ENCODE measurements around the gene CD302.

CD302 gene

DNA sequence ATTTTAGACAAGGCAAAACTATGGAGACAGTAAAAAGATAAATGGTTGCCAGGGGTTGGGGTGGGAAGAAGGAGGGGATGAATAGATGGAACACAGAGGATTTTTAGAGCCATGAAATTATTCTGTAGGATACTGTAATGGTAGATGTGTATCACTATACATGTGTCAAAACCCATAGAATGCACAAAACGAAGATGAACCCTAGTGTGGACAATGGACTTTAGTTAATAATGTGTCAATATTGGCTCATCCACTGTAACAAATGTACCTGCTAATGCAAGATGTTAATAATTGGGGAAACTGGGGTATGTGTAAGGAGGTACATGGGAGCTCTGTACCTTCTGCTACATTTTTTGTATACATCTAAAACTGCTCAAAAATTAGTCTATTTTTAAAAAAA is 1.8 kb upstream of the CD302 start:
- Histone ChIP-seq H3K4me3 (no peak overlapping the region), H3K36me3 (no peaks in the 10 kb centered on the region), H3K27me3 (no peaks in the 10 kb centered on the region), H3K27ac (no peak overlapping the region), H3K9me3 (no peaks in the 10 kb centered on the region), H3K4me1 (peaks cover 0 to 24% (median 8%) of the 10 kb centered on the region in 4 donors)
- no peak for DNase-seq
- intact Hi-C loops (cut with DNase I; ENCODE audit: low total_unique reads) = loop anchor here (10.0 kb wide), 1 partner anchor 185 kb away; the partner anchor contains the start of gene BAZ2B
- TF ChIP-seq, protein P1, sequence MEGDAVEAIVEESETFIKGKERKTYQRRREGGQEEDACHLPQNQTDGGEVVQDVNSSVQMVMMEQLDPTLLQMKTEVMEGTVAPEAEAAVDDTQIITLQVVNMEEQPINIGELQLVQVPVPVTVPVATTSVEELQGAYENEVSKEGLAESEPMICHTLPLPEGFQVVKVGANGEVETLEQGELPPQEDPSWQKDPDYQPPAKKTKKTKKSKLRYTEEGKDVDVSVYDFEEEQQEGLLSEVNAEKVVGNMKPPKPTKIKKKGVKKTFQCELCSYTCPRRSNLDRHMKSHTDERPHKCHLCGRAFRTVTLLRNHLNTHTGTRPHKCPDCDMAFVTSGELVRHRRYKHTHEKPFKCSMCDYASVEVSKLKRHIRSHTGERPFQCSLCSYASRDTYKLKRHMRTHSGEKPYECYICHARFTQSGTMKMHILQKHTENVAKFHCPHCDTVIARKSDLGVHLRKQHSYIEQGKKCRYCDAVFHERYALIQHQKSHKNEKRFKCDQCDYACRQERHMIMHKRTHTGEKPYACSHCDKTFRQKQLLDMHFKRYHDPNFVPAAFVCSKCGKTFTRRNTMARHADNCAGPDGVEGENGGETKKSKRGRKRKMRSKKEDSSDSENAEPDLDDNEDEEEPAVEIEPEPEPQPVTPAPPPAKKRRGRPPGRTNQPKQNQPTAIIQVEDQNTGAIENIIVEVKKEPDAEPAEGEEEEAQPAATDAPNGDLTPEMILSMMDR (IDR thresholded peaks at IDR 0.05) = no peak

DNA sequence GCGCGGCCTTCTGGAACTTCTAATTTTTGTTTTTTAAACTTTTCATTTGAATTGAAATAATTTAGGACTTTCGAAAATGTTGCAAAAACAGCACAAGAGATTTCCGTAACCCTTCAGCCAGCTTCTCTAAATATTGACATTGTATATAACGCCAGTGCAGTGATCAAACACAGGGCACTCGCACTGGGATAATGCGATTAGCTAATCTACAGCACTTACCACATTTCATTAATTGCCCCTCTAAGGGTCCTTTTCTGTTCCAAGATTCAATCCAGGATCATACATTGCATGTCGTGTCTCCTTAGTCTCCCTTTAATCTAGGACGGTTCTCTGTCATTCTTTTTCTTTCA is 343 bp upstream of the CD302 start:
- intact Hi-C loops (cut with DNase I; ENCODE audit: low total_unique reads) = loop anchor here (10.0 kb wide), 1 partner anchor 184 kb away; the partner anchor contains the start of gene BAZ2B
- Histone ChIP-seq H3K27ac (peak overlapping the region; percentile 75 to 83), H3K27me3 (no peaks in the 10 kb centered on the region), H3K4me1 (peaks cover 0 to 33% (median 8%) of the 10 kb centered on the region in 4 donors), H3K4me3 (peak overlapping the region; percentile 63 to 70), H3K9me3 (no peaks in the 10 kb centered on the region), H3K36me3 (no peaks in the 10 kb centered on the region)
- TF ChIP-seq, protein P1 (IDR thresholded peaks at IDR 0.05) = no peak
- DNase-seq = no peak

DNA sequence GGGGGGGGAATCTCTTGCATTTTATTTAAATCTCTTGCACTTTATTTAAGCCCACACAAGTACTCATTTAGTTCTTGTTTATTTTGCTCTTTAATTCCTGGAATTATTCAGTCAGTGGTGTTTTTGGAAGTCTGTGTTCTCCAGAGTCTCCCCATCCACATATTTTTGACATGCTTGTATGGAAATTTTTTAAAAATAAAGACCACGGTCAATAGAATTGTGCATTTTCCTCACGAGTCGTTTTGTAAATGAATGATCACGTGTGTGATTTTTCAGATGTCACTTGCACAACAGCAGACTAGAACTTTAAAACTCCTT is 824 bp downstream of the CD302 start:
- DNase-seq = no peak
- peaks cover 0 to 35% (median 10%) of the 10 kb centered on the region in 4 donors for H3K4me1 ChIP-seq
- TF ChIP-seq, protein P1 (IDR thresholded peaks at IDR 0.05) = no peak
- H3K4me3 ChIP-seq = peak overlapping the region; percentile 63 to 70
- H3K27me3 ChIP-seq = no peaks in the 10 kb centered on the region
- H3K27ac ChIP-seq = peak overlapping the region; percentile 75 to 83
- no peaks in the 10 kb centered on the region for H3K9me3 ChIP-seq
- intact Hi-C loops (cut with DNase I; ENCODE audit: low total_unique reads) = loop anchor here (10.0 kb wide), 1 partner anchor 182 kb away; the partner anchor contains the start of gene BAZ2B
- H3K36me3 ChIP-seq = no peaks in the 10 kb centered on the region

DNA sequence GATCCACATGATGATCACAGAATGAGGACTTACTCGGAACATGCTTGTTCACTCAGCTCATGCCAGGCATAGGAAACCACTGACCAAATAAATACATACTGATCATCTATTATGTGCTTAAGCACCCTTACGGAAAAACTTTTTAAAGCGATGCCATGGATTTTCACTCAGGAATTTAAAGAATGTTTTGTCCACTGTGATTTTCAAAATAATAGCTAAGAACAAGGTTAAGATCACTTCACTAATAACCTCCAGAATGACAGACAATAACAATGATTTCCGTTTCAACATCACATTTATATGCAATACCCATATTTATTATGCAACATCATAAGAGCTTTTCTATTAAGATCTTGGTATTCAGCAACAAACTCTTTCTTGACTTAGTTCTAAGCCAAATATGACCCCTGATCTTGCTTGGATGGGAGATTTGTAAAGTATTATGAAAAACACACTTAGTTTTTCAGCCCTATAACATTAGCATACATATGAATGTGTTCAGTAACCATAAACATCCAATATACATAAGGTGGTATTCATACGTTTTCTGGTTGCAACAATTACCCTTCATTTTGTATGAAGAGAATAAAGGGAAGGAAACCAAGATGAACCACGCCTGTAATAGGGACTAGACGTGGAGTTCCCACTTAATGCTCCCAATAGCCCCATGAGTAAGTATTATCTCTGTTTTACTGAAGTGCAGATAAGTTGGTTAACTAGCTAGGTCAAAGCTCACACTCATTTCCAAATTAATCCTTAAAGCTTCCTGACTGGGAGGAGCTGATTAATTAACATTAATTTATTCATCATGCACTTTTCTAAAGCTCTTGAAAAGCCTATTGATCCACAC is 1.9 kb downstream of the CD302 start:
- Histone ChIP-seq H3K9me3 (no peaks in the 10 kb centered on the region), H3K36me3 (no peaks in the 10 kb centered on the region), H3K4me3 (peak overlapping the region; percentile 63 to 70), H3K4me1 (peaks cover 0 to 35% (median 10%) of the 10 kb centered on the region in 4 donors), H3K27ac (peak overlapping the region; percentile 75 to 83), H3K27me3 (no peaks in the 10 kb centered on the region)
- intact Hi-C loops (cut with DNase I; ENCODE audit: low total_unique reads) = loop anchor here (10.0 kb wide), 1 partner anchor 181 kb away; the partner anchor contains the start of gene BAZ2B
- TF ChIP-seq, protein P1 (IDR thresholded peaks at IDR 0.05) = no peak
- DNase-seq = no peak

DNA sequence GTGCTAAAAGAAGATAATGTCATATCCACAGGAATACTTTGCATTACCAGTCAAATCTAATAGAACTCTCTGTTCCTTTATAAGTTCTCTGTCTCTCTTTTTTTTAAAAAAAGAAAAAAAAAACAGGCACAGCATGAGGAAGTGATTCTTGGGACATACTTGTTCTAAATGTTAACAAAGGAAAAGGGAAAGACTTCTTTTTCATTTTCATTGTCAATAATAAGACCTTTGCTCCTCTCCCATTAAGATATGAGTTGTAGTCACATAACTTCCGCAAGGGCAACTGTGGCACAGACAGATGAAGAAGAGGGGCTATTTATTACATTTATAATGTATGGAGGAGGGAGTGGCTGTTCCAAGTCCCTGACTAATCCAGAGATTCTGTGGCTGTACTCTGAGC is 4.7 kb downstream of the CD302 start:
- no peak for DNase-seq
- Histone ChIP-seq H3K27ac (no peak overlapping the region), H3K9me3 (no peaks in the 10 kb centered on the region), H3K36me3 (no peaks in the 10 kb centered on the region), H3K4me1 (peaks cover 0 to 54% (median 10%) of the 10 kb centered on the region in 4 donors), H3K4me3 (no peak overlapping the region), H3K27me3 (no peaks in the 10 kb centered on the region)
- intact Hi-C loops (cut with DNase I; ENCODE audit: low total_unique reads) = loop anchor here (10.0 kb wide), 1 partner anchor 179 kb away; the partner anchor contains the start of gene BAZ2B
- TF ChIP-seq, protein P1 (IDR thresholded peaks at IDR 0.05) = no peak

Data from tibial artery (tissue), 4 donors.